Psoas muscle (tissue), 8 donors: ENCODE results near the gene AP4B1. TPM values are rescaled to one million over a fixed set of nuclear protein-coding genes. Genes with fewer than 3 reads are reported as not detected.

Experiments used
- ATAC-seq, 4 donors: fragments of 200-7000 bp; cut with Tn5 transposase; one replicate each; pipeline ENCODE4 v1.9.1; 2020; ENCODE audit warnings: moderate library complexity in 3 of 4, mild to moderate bottlenecking in 2 of 4
- DNase-seq, 2 donors: peaks; one replicate each; pipeline ENCODE4 v3.0.0-alpha.2; 2020
- H3K27ac ChIP-seq: fragments of 200-600 bp; one replicate; pipeline ENCODE4 v1.8.0; 2022
- H3K27me3 ChIP-seq, 3 donors: fragments of 200-600 bp in 1 of 3; one replicate each; pipeline versions ENCODE4 v1.6.1 to v1.8.0; 2013 to 2022; ENCODE audit warnings: low read length in 2 of 3, mild to moderate bottlenecking in 2 of 3, moderate library complexity in 1 of 3; ENCODE audit not compliant: insufficient read depth in 3 of 3
- H3K36me3 ChIP-seq, 2 donors: fragments of 200-600 bp in 1 of 2; one replicate each; pipeline versions ENCODE4 v1.6.1 to v1.8.0; 2013 to 2022; ENCODE audit warnings: low read depth in 1 of 2, mild to moderate bottlenecking in 1 of 2, moderate library complexity in 1 of 2; ENCODE audit not compliant: insufficient read depth in 1 of 2
- H3K4me1 ChIP-seq: fragments of 200-600 bp; one replicate; pipeline ENCODE4 v1.8.0; 2022
- H3K4me3 ChIP-seq: fragments of 200-600 bp; one replicate; pipeline ENCODE4 v1.8.0; 2022; ENCODE audit warnings: mild to moderate bottlenecking
- H3K9me3 ChIP-seq: fragments of 200-600 bp; one replicate; pipeline ENCODE4 v1.8.0; 2022
- CTCF ChIP-seq: fragments of 200-600 bp; IDR thresholded peaks from one replicate; pipeline ENCODE4 v1.8.0; 2022; ENCODE audit warnings: antibody characterized with exemption
- WGBS, 3 donors: extraction: QIAGEN DNeasy Blood & Tissue Kit; methylation state at CpG; one replicate each; pipeline versions ENCODE4 v1.1.6 to v1.1.7; 2013; 5-methylcytosine and 5-hydroxymethylcytosine counted together
- intact Hi-C, 2 donors: fragments of 100-400 bp; cut with DNase I; formaldehyde crosslinking; loops; one replicate each; pipeline versions ENCODE4 v1.11.0 to v1.14.2; 2022
- polyA plus RNA-seq, 3 donors: library from polyadenylated mRNA; stranded (reverse); fragments of 200-250 nt; gene quantifications; one replicate each; pipeline ENCODE4 v1.2.3, GENCODE V29; 2013
- total RNA-seq, 4 donors: library from RNA; stranded (reverse); fragmentation: NEBNext Ultra II Directional in 2 of 4; extraction: Animal tissue kit (Norgen Biotek cat#: 25700) in 2 of 4; gene quantifications; one replicate each; pipeline versions ENCODE4 v1.2.1 to v1.2.4, GENCODE V29; 2021 to 2023
- donor health status: healthy with polysubstance abuse.
- donor health status: DM: no; HTN: no; CAD: no; lungs with moderate emphysema.
- donor health status: Bipolar disorder and iron deficiency.
- donor health status: healthy.
- donor health status: DM: yes; HTN: yes; CAD: no.
- donor health status: DM: no; HTN: no; CAD: no.
- donor health status: DM: no; HTN: no; CAD: no.
- donor health status: DM: yes; HTN: yes; CAD: no.

AP4B1 gene
- total and polyA plus RNA-seq, 7 donors = 6.8 to 16.1 (median 9.9) TPM

- TF ChIP-seq CTCF = no peak
- no peaks in the 10 kb centered on the region for H3K9me3 ChIP-seq
- WGBS, 3 donors = 96 to 98% (median 97%) methylated on average over 4 of the region's 4 CpGs
- intact Hi-C loops = no loop called here
- H3K27me3 ChIP-seq = no peaks in the 10 kb centered on the region
- no peaks in the 10 kb centered on the region for H3K36me3 ChIP-seq
- H3K4me3 ChIP-seq = no peak overlapping the region
- H3K4me1 ChIP-seq = no peaks in the 10 kb centered on the region
- DNase-seq (no peak), ATAC-seq (no peak)
- H3K27ac ChIP-seq = no peak overlapping the region
These were observed 24.9 kb downstream of the AP4B1 start for GRCh38 chr1:113879739-113880038.

- DNase-seq (no peak), ATAC-seq (no peak)
- Histone ChIP-seq H3K27ac (no peak overlapping the region), H3K4me1 (no peaks in the 10 kb centered on the region), H3K36me3 (no peaks in the 10 kb centered on the region), H3K27me3 (no peaks in the 10 kb centered on the region), H3K9me3 (no peaks in the 10 kb centered on the region), H3K4me3 (no peak overlapping the region)
- 91 to 94% (median 92%) methylated on average over 5 of the region's 5 CpGs for WGBS, 3 donors
- intact Hi-C loops = no loop called here
- TF ChIP-seq CTCF = no peak
These were observed 28.4 kb downstream of the AP4B1 start for GRCh38 chr1:113876176-113876575.

GRCh38 chr1:113875714-113876113, 28.9 kb downstream of the AP4B1 start:
- intact Hi-C loops = no loop called here
- H3K36me3 ChIP-seq = no peaks in the 10 kb centered on the region
- ATAC-seq (no peak), DNase-seq (no peak)
- no peak overlapping the region for H3K27ac ChIP-seq
- no peak overlapping the region for H3K4me3 ChIP-seq
- WGBS, 3 donors = 67 to 95% (median 90%) methylated on average over 2 of the region's 2 CpGs
- H3K9me3 ChIP-seq = no peaks in the 10 kb centered on the region
- no peak for TF ChIP-seq CTCF
- H3K27me3 ChIP-seq = no peaks in the 10 kb centered on the region
- H3K4me1 ChIP-seq = no peaks in the 10 kb centered on the region

- 74 to 92% (median 86%) methylated on average over 1 of the region's 1 CpG for WGBS, 3 donors
- H3K9me3 ChIP-seq = no peaks in the 10 kb centered on the region
- no peak overlapping the region for H3K27ac ChIP-seq
- intact Hi-C loops = no loop called here
- DNase-seq (no peak), ATAC-seq (no peak)
- H3K36me3 ChIP-seq = no peaks in the 10 kb centered on the region
- no peak overlapping the region for H3K4me3 ChIP-seq
- H3K4me1 ChIP-seq = no peaks in the 10 kb centered on the region
- TF ChIP-seq CTCF = no peak
- no peaks in the 10 kb centered on the region for H3K27me3 ChIP-seq
These were observed 30.4 kb downstream of the AP4B1 start for GRCh38 chr1:113874012-113874879.
